HK-2 (cell line): ENCODE results near the gene CD47.

ENCODE experiments used
- DNase-seq: peaks from one replicate; pipeline ENCODE4 v3.0.0-alpha.2; 2018; ENCODE audit not compliant: unreplicated experiment

CD47 gene

DNA sequence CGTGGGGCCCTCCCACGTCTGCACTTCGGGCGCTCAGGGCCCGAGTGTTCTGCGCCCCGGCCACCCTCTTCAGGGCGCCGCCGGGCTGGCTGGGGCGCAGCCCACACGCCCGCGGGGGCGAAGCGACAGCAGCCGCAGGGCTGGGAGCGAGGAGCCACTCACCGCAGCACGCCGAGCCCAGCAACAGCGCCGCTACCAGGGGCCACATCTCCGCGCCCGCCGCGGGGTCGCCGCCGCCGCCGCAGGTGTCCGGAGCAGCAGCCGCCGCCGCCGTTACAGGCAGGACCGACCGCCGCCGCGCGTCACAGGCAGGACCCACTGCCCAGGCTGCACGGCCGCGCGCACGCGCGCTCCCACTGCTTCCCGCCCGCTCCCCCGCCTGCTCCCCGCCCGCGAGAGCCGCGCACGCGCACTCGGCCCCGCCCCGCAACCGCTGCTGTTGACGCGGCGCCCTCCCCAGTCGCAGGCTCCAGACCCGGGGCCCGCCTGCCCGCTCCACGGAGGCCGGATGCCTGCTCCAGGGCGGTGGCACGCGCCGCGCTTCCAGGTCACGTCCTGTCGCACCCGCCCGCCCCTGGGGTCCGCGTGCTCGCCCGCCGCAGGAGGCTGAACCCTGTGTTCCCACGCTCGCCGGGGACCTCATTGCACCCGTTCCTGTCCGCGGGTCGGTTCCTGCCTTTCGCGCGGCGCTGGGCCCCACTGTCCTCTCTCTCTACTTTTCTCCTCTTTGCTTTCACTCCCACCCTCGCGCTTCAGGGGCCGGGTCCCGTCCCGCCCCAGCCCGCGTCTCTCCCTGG is at the start of gene CD47:
Gene CD47, minus strand, starts transcription at position 331 of the 797 bp plus-strand sequence. Its CDS starts 123 bp downstream, at position 208.
- peak; percentile 93 for DNase-seq

DNA sequence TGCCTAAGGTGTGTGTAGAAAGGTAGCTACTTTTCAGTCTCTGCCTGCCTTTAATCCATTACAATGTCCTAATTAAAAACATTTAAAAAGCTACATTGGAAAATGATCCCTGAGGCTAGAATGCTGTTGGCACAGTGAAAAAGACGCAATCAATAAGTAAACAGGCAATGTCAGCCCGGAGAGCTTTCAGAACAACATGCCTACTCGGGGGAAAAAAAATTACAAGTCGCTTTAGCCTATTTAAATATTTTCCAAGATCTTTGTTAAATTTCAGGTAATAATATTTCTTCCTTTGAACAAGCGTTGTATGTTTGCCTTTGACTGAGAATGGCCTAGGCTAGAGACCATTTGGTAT is 46.6 kb upstream of the CD47 start:
- no peak for DNase-seq

DNA sequence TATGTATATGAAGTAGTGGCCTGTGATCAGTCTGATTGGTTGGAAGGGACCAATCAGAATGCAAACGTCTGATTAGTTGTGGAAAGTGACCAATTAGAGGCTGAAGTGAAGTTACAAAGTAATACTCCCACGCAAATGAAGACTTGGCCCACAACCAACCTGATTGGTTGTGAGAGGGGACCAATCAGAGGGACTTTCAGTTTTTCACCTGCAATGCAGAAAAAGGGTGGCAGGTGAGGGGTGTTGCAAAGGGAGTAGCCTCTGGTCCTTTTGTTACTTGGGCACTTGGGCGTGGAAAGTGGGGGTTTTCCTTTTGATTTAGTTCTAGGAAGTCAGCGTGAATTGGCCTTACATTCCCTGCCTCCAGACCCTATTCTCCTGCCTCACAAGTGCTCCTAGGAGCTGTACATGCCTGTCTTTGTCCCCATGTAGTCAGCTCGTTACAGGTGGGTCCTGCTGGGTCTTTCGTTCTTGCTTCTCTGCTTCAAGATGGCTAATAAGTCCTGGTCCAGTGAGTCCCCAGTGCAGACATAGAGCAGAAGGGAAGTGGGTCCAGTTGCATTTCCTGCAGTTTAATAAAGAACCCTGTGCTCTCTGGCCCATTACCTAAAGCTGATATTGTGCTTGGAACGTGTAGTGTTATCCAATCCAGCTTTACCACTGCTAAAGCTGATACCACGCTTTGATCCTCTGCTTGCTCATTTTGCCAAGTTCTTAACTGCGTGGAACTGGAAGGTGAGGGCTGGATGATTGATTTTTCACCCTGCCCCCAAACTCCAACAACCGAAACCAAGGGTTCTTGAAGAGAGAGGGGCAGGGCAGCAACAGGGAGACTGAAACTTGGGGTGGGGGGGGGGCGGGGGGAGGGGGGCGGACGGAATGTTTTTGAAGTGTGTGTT is 46.0 kb upstream of the CD47 start:
- no peak for DNase-seq

DNA sequence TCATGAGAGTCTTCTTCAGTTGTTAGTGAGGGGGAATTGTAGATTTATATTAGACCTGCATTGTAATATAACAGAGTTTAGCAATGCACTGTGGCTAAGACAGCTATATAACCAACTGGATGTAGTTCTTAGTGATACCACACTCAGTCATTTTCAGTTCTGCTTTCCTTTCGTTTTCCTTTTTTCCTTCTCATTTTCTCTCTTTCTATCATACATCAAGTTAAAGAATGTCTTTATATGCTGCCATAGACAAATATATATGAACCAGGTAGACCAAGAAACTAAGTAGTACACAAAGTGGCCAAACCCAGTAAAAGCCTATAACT is 43.7 kb upstream of the CD47 start:
- no peak for DNase-seq

DNA sequence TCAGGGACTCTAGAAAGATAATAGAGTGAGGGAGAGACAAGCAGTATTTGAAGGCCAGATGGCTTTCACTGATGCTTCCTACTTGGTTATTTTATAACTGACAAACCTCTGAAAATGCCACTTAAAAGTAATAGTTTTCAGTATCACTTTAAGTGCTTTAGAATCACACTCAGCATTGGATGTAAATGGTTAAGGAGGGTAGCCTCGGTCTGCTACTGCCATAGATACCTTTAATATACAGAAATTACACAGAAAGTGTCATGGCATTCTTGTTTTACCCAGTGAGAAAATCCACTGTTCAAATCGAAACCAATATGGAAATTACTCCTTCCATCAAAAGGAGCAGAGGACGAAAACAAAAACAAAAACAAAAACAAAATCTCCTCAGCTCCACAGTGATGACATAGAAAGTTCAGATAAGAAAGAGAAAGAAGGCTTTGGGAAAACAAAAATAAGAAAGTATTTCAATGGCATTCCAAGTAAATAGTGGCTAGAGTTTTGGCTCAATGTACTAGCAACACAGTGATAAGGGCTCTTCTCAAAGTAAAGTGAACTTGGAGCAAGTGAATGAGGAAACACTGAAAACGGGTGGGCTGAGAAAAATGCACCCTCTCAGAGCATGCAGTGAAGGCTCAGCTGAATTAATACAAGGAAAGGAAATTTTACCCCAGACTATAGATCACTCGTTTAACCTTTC is 43.2 kb upstream of the CD47 start:
- DNase-seq, result no peak

DNA sequence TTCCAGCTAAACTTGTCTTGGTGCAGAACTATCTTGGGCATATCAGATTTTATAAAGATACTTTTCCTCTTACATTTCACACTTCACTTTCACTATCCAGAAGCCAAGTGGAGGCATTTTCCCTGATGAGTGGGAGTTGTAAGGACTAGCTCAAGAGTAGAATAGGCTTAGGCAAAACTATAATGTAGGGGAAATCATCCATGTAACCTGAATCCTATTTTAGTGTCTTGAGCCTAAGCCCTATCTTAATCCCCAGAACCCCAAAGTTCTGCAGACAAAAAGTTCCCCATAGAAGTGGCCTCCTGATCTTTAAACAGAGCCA is 42.2 kb upstream of the CD47 start:
- no peak for DNase-seq

DNA sequence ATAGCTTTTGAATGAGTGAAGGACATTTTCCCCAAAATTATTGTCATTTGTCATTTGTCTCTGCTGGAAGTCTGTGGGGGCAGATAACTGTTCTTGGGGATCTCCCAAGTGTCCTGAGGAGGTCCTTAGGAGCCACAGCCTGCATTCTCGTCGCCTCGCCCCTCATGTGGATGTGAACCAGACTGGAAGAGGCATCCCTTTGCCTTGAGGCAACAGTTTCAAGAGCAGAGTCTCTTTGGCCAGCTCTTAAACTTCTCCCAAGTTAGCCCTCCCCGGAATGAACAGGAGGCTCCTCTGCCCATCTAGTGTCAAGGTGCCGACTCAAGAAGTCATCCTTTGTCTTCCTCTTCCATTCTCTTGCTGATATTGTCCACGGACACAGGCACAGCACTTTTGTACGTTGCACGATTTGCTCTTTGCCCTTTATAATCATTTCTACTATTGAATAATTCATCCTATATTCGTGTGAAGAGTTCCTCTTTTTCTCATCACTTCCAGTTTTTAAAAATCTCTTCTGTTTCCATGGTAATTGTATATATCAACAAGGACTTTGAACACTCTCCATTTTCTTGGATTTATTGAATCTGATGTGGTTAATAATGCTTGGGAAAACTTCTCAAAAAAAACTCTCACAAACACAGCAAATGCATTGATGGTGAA is 40.8 kb upstream of the CD47 start:
- DNase-seq, result peak; percentile 25

DNA sequence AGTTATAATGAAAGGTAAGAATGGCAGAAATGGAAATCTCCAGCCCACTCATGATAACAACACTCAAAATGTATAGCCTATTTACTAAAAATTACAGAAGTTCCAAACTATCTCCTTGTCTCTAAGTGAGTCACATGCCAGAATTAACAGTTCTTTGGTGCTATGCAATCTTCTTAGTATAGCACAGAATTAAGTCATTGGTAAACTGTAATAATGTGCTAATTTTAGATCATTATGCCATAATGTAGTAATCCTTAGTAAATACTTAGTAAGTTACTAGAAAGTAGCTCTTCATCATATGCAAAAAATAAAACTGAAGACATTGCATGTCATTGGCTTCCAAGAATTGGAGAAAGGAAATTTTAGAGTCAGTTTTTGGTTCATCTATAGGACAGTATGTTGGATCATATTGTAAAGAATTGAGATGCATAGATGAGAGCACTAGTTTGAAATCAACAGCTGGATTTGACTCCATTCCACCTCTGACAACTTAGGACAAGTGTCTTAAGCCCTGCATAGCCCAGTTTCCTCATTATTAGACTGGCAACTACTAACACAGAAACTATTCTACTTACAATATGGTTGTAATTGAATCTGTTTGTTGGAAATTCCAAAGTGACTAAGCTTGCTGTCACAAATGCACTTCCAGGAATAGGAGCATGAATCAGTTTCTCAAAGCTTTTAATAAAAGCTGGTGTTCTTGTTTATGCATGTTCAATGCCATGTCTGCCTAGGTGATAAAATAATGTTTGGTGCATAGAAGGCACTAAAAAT is 40.1 kb upstream of the CD47 start:
- DNase-seq, result no peak

DNA sequence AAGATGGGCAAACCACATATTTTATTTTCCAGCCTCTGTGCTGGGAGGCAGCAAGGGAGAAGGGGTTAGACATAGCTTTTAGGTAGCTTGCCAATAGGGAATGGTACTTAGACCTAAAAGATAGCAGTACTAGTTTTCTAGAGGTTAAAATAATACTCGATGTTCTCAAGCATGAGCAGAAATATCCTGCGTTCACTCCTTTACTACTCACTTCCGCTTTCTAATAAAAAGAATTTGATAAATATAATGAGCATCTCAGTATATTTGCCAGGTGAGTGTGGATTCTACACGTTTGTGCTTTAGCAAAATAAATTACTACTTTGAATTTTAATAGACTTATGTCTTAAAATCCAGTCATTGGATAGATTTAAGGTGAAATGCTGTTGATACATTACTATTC is 39.4 kb upstream of the CD47 start:
- no peak for DNase-seq

DNA sequence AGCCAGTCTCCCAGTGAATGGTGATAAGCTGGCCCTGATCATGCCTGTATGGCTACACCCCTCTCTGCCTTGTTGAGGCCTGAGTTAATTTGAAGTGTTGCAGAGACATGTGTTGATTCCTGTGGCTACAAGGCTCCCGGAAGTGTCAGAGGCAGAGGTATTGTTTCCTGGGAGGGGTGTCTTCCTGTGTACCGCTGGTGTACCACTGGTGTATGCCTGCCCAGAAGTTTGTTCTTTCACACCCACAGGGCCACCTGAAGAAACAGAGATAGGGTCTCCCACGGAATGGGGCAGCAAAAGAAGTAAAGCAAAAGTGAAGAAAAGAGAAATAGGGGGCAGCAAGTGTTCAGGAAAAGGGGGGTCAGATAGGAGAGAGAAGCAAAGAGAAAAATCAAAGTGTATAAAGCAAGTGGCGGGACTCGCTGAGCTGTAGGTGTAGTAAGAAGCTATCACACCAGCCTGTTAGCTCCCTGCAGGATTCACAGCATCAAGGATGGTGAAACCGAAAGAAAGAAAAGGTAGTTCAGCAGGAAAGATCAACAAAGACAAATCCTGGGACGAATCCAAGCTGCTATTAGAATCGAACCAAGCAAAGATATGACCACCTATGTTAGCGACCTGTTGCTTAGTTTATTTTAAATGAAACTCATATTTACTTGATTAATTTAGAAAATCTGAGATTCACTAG is 36.6 kb upstream of the CD47 start:
- DNase-seq, result no peak

DNA sequence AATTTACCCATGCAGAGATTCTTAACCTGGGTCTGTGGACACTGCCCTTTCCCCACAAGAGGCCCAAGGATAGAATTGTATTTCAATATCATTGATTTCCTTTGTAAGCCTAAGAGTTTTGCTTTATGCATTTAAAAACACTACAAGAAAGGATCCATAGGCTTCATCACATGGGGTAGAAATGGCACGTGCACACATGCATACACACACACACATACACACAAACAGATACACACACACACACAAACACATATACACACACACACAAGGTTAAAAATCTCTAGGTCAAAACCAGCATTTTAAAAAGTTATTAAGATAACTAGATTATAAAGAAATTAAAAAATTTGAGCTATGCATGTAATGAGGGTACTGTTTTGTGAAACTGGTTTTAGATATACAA is 35.5 kb upstream of the CD47 start:
- DNase-seq, result no peak

DNA sequence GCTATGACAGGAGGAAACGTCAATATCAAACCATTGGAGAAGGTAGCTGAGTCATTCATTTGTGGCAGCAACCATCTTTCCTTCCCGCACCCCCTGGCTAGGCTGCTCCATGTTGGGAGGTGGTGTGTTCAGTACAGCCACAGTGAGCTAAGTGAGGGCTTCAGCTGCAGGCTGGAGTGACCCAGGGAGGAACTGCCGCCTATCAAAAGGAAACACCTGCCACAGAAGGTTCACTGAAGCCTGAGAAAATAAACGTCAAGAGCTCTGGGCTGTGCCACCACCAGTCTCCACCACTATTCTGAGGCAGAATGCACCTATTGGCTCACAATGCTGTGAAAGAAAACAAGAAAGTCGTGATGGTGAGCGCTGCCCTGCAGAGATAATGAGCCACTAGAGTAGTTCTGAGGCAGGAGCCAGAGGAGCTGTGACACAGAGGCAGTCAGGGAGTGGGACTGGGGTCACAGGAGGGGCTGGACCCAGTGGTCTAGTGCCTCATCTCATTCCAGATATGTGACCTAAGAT is 34.8 kb upstream of the CD47 start:
- no peak for DNase-seq

DNA sequence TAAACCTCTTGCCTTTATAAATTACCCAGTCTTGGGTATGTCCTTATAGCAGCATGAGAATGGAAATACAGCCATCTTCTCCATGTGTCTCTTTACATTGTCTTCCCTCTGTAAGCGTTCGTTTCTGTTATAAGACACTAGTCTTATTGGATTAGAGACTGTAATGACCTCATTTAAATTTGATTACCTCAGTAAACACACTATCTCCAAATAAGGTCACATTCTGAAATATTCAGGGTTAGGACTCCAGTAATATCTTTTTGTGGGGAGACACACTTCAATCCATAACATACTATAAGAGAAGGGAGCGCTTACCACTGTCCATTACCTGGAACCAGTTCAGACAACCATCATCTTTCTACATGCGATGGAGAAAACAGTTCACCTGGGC is 34.3 kb upstream of the CD47 start:
- DNase-seq, result no peak

DNA sequence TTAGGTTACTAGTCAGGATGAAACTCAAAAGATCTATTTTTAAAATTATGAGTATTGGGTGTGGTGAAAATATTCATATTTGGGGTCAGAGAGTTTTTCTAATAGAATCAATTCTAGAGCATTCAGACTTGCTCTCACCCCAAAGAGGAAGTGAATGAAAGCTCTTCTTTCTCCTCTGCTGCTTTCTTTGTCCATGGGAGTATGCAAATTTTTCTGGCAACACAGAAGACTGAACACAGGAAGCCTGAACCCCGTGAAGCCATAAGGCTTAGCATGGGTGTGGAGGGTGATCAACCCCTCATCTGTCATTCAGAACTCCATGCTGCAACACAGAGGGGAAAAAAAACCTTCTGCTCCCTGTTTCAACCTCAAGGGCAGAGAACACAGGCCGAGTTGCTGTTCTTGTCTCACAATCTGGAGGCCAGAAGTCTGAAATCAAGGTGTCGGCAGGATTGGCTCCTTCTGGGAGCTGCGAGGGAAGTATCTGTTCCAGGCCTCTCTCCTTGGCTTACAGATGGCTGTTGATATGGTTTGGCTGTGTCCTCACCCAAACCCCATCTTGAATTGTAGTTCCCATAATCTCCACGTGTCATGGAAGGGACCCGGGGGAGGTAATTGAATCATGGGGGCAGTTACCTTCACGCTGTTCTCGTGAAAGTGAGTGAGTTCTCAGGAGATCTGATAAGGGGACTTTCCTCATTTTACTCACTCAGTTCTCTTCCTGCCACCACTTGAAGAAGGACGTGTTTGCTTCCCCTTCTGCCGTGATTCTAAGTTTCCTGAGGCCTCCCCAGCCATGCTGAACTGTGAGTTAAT is 33.7 kb upstream of the CD47 start:
- DNase-seq, result no peak

DNA sequence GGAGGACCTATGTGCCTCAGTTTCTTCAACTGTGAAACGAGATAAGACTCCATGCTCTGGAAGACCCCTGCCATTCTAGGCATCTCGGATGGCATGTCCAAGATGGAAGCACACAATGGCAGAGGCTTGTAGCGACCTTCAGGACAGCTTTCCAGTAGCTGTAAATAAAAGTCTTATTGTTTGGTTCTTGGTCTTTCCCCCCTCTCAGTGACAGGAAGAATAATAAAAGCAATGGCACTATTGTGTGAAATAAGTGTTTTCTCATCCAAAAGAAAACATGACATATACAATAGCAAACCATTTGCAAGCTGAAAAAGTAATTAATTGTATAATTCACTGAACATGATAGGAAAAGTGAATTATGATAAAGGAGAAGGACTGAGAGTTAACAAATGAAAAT is 32.5 kb upstream of the CD47 start:
- no peak for DNase-seq

DNA sequence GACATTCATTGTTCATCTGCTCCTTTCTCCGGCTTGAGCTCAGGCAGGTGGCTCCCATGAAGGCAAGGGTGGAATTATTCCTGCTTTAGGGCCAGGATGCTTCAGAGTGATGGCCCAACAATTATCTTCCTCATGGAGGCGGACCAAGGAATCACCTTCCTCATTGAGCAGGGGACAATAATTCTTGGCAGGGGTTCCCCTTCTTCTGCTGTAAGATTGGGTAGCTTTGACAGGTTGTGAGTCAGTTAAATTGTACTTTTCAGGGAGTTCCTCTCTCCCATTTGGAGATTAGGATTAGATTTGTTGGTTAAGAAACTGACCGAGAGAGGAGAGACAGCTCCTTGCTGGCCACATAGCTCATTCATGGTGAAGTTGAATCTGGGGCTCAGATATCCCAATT is 31.4 kb upstream of the CD47 start:
- no peak for DNase-seq

DNA sequence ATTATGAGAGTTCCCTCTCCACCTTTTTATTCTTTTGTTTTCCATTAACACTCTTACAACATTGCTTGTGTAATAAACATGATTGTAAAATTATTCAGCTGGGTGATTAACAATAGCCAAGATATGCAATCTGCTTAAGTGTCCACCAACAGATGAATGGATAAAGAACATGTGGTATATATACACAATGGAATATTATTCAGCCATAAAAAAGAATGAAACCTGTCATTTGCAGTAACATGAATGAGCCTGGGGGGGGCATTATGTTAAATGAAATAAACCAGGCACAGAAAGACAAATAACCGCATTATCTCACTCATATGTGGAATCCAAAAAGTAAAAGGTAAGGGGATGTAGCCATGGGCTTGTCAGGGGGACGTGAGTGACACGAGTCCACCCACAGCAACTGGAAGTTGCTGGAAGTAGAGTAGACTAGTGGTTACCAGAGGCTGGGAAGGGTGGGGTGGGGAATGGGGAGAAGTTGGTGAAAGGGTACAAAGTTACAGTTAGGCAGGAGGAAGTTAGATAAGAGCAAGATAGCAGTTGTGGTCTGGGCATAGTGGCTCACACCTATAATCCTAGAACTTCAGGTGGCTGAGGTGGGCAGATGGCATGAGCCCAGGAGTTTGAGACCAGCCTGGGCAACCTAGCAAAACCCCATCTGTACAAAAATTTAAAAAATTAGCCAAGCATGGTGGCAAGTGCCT is 28.7 kb upstream of the CD47 start:
- no peak for DNase-seq

DNA sequence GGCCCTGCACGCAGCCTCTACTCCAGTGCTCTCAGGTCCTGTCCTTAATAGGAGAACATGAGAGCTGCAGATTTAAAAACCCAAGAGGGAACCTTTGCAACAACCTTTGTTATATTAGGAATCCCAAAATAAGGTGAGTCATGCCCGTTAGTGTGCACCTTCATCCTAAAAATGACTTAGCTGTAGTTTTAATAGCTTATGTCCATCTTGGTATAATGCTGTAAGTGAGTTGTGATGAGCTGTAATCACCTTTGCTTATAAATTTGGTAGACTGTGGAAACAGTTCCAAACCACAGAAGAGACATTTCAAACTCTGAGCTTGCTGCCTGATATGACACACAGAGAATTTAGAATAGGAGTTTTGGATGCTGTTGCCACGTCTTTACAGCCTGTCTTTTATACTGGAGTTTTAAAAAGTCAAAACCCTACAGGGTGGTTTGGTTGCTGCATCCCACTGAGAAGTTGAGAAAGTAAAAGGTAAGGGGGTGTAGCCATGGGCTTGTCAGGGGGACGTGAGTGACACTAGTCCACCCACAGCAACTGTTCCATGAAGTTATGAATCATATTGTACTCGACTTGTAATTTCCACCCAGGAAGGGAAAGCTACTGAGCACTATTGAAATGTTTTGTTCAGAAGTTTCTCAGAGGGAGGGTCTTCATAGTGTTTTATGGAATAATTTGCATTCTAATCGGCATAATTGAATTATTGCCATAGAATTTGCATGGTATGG is 27.4 kb upstream of the CD47 start:
- DNase-seq, result no peak
